HCT116 (cell line): ENCODE data around the gene ATP5PO.

Experiments used
- CEBPB ChIP-seq: IDR thresholded peaks from 2 replicates; pipeline ENCODE4 v1.6.1; 2012; ENCODE audit warnings: low read depth
- EZH2phosphoT487 ChIP-seq: fragments of 200-600 bp; IDR thresholded peaks from 2 replicates; pipeline ENCODE4 v1.6.1; 2018; ENCODE audit warnings: antibody characterized with exemption, borderline replicate concordance
- POLR2A ChIP-seq: IDR thresholded peaks from 2 replicates; pipeline ENCODE4 v1.7.0; 2011; ENCODE audit warnings: borderline replicate concordance; ENCODE audit not compliant: insufficient read depth, insufficient read length; ENCODE audit errors: extremely low read depth
- RAD21 ChIP-seq: IDR thresholded peaks from 2 replicates; pipeline ENCODE4 v1.6.1; 2012; ENCODE audit warnings: low read depth, mild to moderate bottlenecking
- TCF7L2 ChIP-seq: IDR thresholded peaks from 2 replicates; pipeline ENCODE4 v1.7.0; 2011; ENCODE audit warnings: borderline replicate concordance, inconsistent platforms; ENCODE audit not compliant: insufficient read depth, insufficient read length; ENCODE audit errors: extremely low read depth
- ZNF274 ChIP-seq: fragments of 200-500 bp; sonication (Bioruptor generic); IDR thresholded peaks from 2 replicates; pipeline ENCODE4 v1.6.1; 2014; ENCODE audit warnings: mild to moderate bottlenecking, low read depth, low read length, inconsistent platforms
- TF ChIP-seq, protein P1 (sequence below), 3 experiments: fragments of 200-600 bp in 1 of 3; sonication (generic) in 1 of 3; IDR thresholded peaks in 2 of 3; conservative IDR thresholded peaks in 1 of 3; 2 replicates each; pipeline ENCODE4 v1.5.1; 2012 to 2017; ENCODE audit warnings: low read depth in 2 of 3, low read length in 2 of 3, antibody characterized with exemption in 1 of 3, borderline replicate concordance in 1 of 3, control low read depth in 1 of 3, mild to moderate bottlenecking in 1 of 3, mixed read lengths in 1 of 3, mixed run types in 1 of 3, moderate library complexity in 1 of 3; ENCODE audit not compliant: insufficient read depth in 1 of 3
- TF ChIP-seq, protein P2 (sequence below): IDR thresholded peaks from 2 replicates; pipeline ENCODE4 v1.6.1; 2012; ENCODE audit warnings: low read depth

DNA sequence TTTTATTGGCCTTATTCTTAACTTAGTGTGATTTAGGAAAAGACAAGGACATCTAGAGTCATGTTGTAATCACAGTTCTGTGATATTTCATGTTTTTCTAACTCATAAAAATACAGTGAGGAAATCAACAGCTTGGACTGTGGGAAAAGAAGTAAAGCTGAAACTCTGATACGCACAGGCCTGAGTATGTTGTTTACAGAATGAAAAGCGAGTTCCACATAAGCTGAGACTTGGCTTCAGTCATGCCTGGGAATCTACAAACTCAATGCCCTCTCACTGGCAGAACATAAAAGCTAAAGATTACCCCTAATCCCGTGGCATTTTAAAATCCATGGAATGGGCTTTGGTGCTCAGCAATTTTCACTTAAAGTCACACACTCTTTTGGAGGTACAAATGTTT is 23.6 kb upstream of the ATP5PO start:
- TF ChIP-seq, protein P1, sequence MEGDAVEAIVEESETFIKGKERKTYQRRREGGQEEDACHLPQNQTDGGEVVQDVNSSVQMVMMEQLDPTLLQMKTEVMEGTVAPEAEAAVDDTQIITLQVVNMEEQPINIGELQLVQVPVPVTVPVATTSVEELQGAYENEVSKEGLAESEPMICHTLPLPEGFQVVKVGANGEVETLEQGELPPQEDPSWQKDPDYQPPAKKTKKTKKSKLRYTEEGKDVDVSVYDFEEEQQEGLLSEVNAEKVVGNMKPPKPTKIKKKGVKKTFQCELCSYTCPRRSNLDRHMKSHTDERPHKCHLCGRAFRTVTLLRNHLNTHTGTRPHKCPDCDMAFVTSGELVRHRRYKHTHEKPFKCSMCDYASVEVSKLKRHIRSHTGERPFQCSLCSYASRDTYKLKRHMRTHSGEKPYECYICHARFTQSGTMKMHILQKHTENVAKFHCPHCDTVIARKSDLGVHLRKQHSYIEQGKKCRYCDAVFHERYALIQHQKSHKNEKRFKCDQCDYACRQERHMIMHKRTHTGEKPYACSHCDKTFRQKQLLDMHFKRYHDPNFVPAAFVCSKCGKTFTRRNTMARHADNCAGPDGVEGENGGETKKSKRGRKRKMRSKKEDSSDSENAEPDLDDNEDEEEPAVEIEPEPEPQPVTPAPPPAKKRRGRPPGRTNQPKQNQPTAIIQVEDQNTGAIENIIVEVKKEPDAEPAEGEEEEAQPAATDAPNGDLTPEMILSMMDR (IDR thresholded peaks at IDR 0.05 in 2 of 3, conservative IDR thresholded peaks at IDR 0.05 in 1 of 3; ENCODE audit: borderline replicate concordance in 1 of 3, insufficient read depth in 1 of 3, low read depth in 2 of 3, low read length in 2 of 3) = no peak
- TF ChIP-seq TCF7L2 (no peak), ZNF274 (no peak), RAD21 (no peak), CEBPB (no peak), POLR2A (no peak), EZH2phosphoT487 (no peak)
- TF ChIP-seq, protein P2, sequence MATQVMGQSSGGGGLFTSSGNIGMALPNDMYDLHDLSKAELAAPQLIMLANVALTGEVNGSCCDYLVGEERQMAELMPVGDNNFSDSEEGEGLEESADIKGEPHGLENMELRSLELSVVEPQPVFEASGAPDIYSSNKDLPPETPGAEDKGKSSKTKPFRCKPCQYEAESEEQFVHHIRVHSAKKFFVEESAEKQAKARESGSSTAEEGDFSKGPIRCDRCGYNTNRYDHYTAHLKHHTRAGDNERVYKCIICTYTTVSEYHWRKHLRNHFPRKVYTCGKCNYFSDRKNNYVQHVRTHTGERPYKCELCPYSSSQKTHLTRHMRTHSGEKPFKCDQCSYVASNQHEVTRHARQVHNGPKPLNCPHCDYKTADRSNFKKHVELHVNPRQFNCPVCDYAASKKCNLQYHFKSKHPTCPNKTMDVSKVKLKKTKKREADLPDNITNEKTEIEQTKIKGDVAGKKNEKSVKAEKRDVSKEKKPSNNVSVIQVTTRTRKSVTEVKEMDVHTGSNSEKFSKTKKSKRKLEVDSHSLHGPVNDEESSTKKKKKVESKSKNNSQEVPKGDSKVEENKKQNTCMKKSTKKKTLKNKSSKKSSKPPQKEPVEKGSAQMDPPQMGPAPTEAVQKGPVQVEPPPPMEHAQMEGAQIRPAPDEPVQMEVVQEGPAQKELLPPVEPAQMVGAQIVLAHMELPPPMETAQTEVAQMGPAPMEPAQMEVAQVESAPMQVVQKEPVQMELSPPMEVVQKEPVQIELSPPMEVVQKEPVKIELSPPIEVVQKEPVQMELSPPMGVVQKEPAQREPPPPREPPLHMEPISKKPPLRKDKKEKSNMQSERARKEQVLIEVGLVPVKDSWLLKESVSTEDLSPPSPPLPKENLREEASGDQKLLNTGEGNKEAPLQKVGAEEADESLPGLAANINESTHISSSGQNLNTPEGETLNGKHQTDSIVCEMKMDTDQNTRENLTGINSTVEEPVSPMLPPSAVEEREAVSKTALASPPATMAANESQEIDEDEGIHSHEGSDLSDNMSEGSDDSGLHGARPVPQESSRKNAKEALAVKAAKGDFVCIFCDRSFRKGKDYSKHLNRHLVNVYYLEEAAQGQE = no peak
